Neural progenitor cell (in vitro differentiated cells): ENCODE results near the gene PLEKHS1.

ENCODE experiments used
- EZH2 ChIP-seq: fragments of 200-600 bp; sonication (generic); IDR thresholded peaks from 2 replicates; pipeline ENCODE4 v1.6.1; 2017; ENCODE audit warnings: antibody characterized with exemption, mild to moderate bottlenecking, moderate library complexity
- TF ChIP-seq, protein P1 (sequence below): fragments of 200-600 bp; sonication (generic); IDR thresholded peaks from 2 replicates; pipeline ENCODE4 v1.5.1; 2017; ENCODE audit warnings: antibody characterized with exemption, mild to moderate bottlenecking

DNA sequence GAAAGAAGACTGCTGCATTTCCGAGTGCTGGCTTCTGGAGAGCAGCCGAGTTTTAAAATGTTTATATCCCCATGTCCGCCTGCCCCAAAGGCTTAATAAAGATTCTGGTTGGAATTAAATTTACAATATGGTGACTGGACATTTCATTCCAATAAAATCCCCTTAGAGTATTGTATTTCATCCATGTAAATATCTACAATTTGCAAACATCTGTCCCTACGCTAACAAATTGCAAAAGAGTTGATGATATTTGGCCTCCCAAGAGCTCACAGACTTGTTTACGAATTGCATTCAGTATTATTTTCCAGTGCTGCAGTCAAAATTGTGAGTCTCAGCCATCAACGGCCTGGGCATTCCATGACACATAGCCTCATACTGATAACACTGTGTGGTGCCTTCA lies 50.1 kb downstream of the PLEKHS1 start:
- TF ChIP-seq, protein P1, sequence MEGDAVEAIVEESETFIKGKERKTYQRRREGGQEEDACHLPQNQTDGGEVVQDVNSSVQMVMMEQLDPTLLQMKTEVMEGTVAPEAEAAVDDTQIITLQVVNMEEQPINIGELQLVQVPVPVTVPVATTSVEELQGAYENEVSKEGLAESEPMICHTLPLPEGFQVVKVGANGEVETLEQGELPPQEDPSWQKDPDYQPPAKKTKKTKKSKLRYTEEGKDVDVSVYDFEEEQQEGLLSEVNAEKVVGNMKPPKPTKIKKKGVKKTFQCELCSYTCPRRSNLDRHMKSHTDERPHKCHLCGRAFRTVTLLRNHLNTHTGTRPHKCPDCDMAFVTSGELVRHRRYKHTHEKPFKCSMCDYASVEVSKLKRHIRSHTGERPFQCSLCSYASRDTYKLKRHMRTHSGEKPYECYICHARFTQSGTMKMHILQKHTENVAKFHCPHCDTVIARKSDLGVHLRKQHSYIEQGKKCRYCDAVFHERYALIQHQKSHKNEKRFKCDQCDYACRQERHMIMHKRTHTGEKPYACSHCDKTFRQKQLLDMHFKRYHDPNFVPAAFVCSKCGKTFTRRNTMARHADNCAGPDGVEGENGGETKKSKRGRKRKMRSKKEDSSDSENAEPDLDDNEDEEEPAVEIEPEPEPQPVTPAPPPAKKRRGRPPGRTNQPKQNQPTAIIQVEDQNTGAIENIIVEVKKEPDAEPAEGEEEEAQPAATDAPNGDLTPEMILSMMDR, result no peak
- TF ChIP-seq EZH2, result no peak
